Measurements from ENCODE around the gene ERCC8.
A peak's percentile ranks its signal among the peaks of the same experiment; 100 is the strongest.

Gene ERCC8

DNA sequence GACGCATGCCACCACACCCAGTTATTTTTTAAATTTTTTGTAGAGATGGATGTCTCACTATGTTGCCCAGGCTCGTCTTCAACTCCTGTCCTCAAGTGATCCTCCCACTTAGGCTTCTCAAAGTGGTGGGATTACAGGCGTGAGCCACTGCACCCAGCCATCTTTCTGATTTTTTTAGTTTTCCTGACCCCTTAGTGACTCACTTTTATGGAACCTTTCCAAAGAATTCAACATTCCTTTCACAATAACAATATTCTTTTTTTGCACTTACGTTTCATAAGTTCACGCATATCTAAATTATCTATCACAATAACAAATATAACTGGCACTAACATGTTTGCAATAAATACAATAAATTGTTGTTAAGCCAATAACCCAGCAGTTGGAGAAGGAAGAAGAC is 109.3 kb downstream of the ERCC8 start:
- DNase-seq (ENCODE audit: low spot score), result peak; percentile 6

DNA sequence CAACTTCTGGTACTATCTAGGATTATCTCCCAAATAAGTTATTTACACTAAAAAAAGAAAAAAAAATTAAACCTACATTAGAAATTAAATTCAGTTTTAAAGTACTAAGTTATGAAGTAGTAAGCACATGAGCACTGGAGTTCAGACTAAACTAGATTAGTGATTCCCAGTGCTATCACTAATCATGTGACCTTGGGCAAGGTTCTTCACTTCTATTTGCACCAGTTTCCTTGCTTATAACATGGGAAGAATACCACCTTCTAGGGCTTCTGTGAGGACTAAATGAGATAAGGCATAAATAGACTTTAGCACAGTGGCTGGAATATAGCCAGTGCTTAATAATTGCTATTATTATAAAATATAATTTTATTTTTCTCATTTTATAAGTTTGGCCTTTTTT is 111.3 kb downstream of the ERCC8 start:
- DNase-seq (ENCODE audit: low spot score), result no peak

DNA sequence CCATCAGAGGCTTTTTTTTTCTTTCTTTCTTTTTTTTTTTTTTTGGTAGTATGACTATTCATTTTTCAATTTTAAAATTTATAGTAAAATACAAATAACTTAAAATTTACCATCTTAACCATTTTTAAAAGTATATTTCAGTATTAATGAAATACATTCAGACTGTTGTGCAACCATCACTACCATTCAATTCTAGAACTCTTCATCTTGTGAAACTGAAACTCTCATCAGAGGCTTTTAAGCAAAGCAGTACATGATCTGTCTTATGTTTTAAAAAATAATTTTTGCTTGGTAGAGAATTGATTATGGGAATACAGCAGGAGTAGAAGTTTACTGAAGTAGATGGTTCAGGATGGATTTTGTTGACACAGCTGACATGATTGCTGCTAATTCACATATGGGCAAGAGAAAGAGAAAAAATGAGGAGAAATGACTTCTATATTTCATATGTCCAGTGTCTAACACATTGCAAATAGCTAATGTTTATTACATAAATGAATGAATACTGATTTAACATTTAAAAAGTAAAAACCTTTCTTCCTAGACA is 114.2 kb downstream of the ERCC8 start:
- DNase-seq (ENCODE audit: low spot score), result no peak

DNA sequence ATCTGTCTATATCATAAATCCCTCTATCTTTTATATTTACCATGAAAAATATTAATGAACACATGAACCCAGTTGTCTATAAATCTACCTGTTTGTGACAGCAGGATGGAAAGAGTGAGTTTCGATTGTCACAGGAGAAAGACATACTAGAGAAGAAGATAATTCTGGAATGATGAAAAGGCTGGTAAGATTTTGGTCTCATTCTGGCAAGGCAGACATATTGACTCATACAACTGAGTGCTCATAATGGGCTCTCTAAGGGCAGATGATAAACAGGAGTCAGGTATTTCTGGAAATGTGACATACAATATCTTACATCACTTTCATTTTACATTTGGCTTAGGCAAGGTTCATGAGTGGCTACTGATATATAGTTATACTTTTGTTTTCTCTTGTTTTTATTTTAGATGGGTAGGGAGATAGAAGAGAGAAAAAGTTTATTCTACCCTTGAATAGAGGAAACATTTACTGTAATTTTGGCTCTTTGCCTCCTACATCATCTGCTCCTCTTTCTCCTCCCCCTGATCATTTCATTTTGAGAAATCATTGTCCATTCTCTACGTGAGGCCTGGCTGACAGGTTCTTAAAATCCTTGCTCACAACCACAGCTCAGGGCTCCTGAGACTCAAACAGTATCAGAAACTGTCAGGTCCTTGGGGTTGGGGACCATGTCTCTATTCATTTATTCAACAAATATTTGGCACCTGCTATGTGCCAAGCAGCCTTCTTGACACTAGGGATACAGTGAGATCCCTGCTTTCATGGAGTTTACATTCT is 115.2 kb downstream of the ERCC8 start:
- no peak for DNase-seq (ENCODE audit: low spot score)

DNA sequence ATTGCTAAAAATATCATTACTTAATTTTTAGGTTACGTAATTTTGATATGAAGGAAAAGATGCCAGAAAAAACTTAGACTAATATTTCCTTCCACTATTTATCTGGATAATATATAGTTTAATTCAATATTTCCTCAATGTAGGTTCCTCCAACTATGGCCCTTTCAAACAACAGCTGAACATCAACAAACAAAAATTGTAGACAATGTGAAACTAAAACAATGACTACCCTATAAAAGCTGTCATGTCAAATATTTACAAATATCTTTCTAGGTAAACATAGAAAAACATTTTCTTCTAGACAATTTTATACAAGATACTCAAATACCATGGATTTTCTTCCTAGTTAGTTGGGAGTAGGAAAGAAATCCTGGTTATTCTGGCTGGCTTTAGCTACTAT is 117.7 kb downstream of the ERCC8 start:
- DNase-seq (ENCODE audit: low spot score), result no peak

DNA sequence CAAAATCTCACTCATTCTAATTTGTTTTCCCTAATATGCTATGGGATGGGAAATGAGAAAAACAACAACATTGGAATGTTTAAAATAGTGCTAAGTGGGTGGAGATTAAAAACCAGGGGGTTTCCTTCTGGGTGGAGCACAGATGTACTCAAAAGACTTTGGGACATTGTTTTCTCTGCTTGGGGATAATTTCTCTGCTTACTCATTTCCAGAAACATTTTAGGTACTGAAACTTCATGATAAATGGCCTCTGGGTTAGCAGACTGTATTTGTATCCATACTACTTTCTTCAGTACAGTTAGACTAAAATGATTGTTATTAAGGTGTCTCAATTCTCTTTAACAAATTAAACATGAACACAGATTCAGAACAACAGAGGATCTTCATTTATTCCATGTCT is 118.2 kb downstream of the ERCC8 start:
- DNase-seq (ENCODE audit: low spot score), result no peak

All from kidney capillary endothelial cell (primary cell).